Caco-2 (cell line): ENCODE results near the gene KLHDC7B. TPM values are rescaled to one million over a fixed set of nuclear protein-coding genes. Genes with fewer than 3 reads are reported as not detected.
"Not testable (repeated sequence)": the region's sequence is repeated elsewhere in the genome, so short reads cannot be mapped to it uniquely, and the experiment has no call there.

Experiments used
- BruUV-seq: library from RNA; stranded (reverse); fragments of 400-500 nt; replicated peaks from 2 replicates; lab custom pipeline; 2021; lab: Mats Ljungman, UMichigan
- CTCF ChIA-PET: fragments of 300-600 bp; sonication (Branson Sonifier 250); formaldehyde crosslinking; loops from one replicate; lab custom pipeline; 2022; ENCODE audit warnings: antibody characterized with exemption; lab: Charles Lee
- POLR2A ChIA-PET: fragments of 300-600 bp; sonication (Branson Sonifier 250); formaldehyde crosslinking; loops from one replicate; lab custom pipeline; 2022; ENCODE audit warnings: antibody characterized with exemption; lab: Charles Lee
- DNase-seq, 2 experiments: peaks; one replicate each; pipeline versions ENCODE4 v3.0.0 to v3.0.0-alpha.2; 2020 to 2022
- H3K27me3 ChIP-seq: replicated peaks from 2 replicates; pipeline ENCODE4 v1.6.0; 2011; ENCODE audit warnings: low read length; ENCODE audit not compliant: control insufficient read depth, insufficient read depth
- H3K36me3 ChIP-seq: 2 replicates; pipeline ENCODE4 v1.5.1; 2011; ENCODE audit warnings: low read length; ENCODE audit not compliant: control insufficient read depth, insufficient read depth
- H3K4me1 ChIP-seq: fragments of 250-450 bp; sonication (Bioruptor Pico); 2 replicates; pipeline ENCODE4 v1.5.1; 2020; ENCODE audit warnings: mild to moderate bottlenecking
- H3K4me3 ChIP-seq: 2 replicates; pipeline ENCODE4 v1.5.1; 2011; ENCODE audit warnings: low read depth, mild to moderate bottlenecking, control low read depth, low read length
- H3K9me3 ChIP-seq: fragments of 250-450 bp; sonication (Bioruptor Pico); 2 replicates; pipeline ENCODE4 v1.5.1; 2020; ENCODE audit warnings: mild to moderate bottlenecking, moderate library complexity
- H3K27ac Mint-ChIP-seq: one replicate; pipeline ENCODE4 v1.8.0; 2022; ENCODE audit warnings: mixed read lengths; ENCODE audit not compliant: unreplicated experiment
- H3K27me3 Mint-ChIP-seq: one replicate; pipeline ENCODE4 v1.8.0; 2022; ENCODE audit warnings: mixed read lengths; ENCODE audit not compliant: insufficient read depth, unreplicated experiment
- H3K36me3 Mint-ChIP-seq: one replicate; pipeline ENCODE4 v1.8.0; 2022; ENCODE audit warnings: mild to moderate bottlenecking, mixed read lengths; ENCODE audit not compliant: insufficient read depth, unreplicated experiment
- H3K4me1 Mint-ChIP-seq: one replicate; pipeline ENCODE4 v1.8.0; 2022; ENCODE audit warnings: low read depth, mixed read lengths; ENCODE audit not compliant: unreplicated experiment
- H3K4me3 Mint-ChIP-seq: one replicate; pipeline ENCODE4 v1.8.0; 2022; ENCODE audit warnings: mild to moderate bottlenecking, moderate library complexity, mixed read lengths; ENCODE audit not compliant: unreplicated experiment
- H3K9me3 Mint-ChIP-seq: one replicate; pipeline ENCODE4 v1.8.0; 2022; ENCODE audit warnings: mixed read lengths; ENCODE audit not compliant: unreplicated experiment
- intact Hi-C: fragments of 100-400 bp; cut with micrococcal nuclease; formaldehyde crosslinking; loops from one replicate; pipeline ENCODE4 v1.10.0; 2022; ENCODE audit not compliant: unreplicated experiment
- total RNA-seq: library from RNA; stranded (reverse); gene quantifications from 2 replicates; pipeline ENCODE4 v1.2.3, GENCODE V29; 2022
- TF ChIP-seq, protein P1 (sequence below), 2 experiments: fragments of 200-600 bp in 1 of 2; IDR thresholded peaks; 1 replicate in 1 of 2; 2 replicates in 1 of 2; pipeline versions ENCODE4 v1.5.1 to v1.8.0; 2011 to 2022; ENCODE audit warnings: antibody characterized with exemption in 1 of 2, control low read depth in 1 of 2, inconsistent platforms in 1 of 2, low read depth in 1 of 2, low read length in 1 of 2, mild to moderate bottlenecking in 1 of 2, moderate library complexity in 1 of 2; ENCODE audit not compliant: insufficient read depth in 1 of 2, severe bottlenecking in 1 of 2, unreplicated experiment in 1 of 2

The KLHDC7B gene
- total RNA-seq, 1 experiment from 2014 or later = 2.0 TPM

GRCh38 chr22:50532824-50533796, 12.6 kb upstream of the KLHDC7B start:
- H3K27ac Mint-ChIP-seq = peak overlapping the region; percentile 86
- TF ChIP-seq, protein P1, sequence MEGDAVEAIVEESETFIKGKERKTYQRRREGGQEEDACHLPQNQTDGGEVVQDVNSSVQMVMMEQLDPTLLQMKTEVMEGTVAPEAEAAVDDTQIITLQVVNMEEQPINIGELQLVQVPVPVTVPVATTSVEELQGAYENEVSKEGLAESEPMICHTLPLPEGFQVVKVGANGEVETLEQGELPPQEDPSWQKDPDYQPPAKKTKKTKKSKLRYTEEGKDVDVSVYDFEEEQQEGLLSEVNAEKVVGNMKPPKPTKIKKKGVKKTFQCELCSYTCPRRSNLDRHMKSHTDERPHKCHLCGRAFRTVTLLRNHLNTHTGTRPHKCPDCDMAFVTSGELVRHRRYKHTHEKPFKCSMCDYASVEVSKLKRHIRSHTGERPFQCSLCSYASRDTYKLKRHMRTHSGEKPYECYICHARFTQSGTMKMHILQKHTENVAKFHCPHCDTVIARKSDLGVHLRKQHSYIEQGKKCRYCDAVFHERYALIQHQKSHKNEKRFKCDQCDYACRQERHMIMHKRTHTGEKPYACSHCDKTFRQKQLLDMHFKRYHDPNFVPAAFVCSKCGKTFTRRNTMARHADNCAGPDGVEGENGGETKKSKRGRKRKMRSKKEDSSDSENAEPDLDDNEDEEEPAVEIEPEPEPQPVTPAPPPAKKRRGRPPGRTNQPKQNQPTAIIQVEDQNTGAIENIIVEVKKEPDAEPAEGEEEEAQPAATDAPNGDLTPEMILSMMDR (IDR thresholded peaks at IDR 0.05; ENCODE audit: insufficient read depth in 1 of 2, low read depth in 1 of 2, low read length in 1 of 2, severe bottlenecking in 1 of 2, unreplicated experiment in 1 of 2) = no peak
- intact Hi-C loops = loop anchor here (2.0 to 5.0 kb wide), 2 partner anchors 30 to 89 kb away; partner anchors contain the start of gene SYCE3
- peaks cover 28% of the 10 kb centered on the region for H3K36me3 Mint-ChIP-seq
- peak; percentile 45 to 62 for DNase-seq
- peaks cover 30% of the 10 kb centered on the region for H3K4me1 Mint-ChIP-seq
- peaks cover 29% of the 10 kb centered on the region for H3K4me1 ChIP-seq
- H3K4me3 Mint-ChIP-seq = peak overlapping the region; percentile 81
- H3K9me3 Mint-ChIP-seq = no peaks in the 10 kb centered on the region
- H3K36me3 ChIP-seq = no peaks in the 10 kb centered on the region
- no peaks in the 10 kb centered on the region for H3K27me3 ChIP-seq
- POLR2A ChIA-PET = interaction anchor here (1.2 kb wide), 1 partner anchor 30 kb away, joined by 4 read pairs; the partner anchor contains the start of gene SYCE3
- BruUV-seq = TSS peak; percentile 65
- CTCF ChIA-PET = interaction anchor here (0.6 kb wide), 1 partner anchor 30 kb away, joined by 4 read pairs; the partner anchor contains the start of gene SYCE3
- no peaks in the 10 kb centered on the region for H3K27me3 Mint-ChIP-seq
- no peak overlapping the region for H3K4me3 ChIP-seq
- no peaks in the 10 kb centered on the region for H3K9me3 ChIP-seq

GRCh38 chr22:50533856-50534711, 11.6 kb upstream of the KLHDC7B start:
- H3K36me3 Mint-ChIP-seq = peaks cover 28% of the 10 kb centered on the region
- H3K9me3 Mint-ChIP-seq, H3K27me3 Mint-ChIP-seq, CTCF ChIA-PET, BruUV-seq, H3K27me3 ChIP-seq, H3K4me3 ChIP-seq, H3K9me3 ChIP-seq, H3K36me3 ChIP-seq: not testable (repeated sequence)
- peak overlapping the region; percentile 86 for H3K27ac Mint-ChIP-seq
- intact Hi-C loops = loop anchor here (2.0 to 5.0 kb wide), 2 partner anchors 29 to 88 kb away; partner anchors contain the start of gene SYCE3
- POLR2A ChIA-PET = interaction anchor here (0.7 kb wide), 1 partner anchor 26 kb away, joined by 3 read pairs; the partner anchor contains the start of gene NCAPH2
- H3K4me1 Mint-ChIP-seq = peaks cover 32% of the 10 kb centered on the region
- peak overlapping the region; percentile 81 for H3K4me3 Mint-ChIP-seq
- DNase-seq = peak; percentile 38 to 49
- peaks cover 37% of the 10 kb centered on the region for H3K4me1 ChIP-seq

GRCh38 chr22:50535113-50535512, 10.6 kb upstream of the KLHDC7B start:
- H3K4me1 ChIP-seq = peaks cover 47% of the 10 kb centered on the region
- H3K4me1 Mint-ChIP-seq = peaks cover 32% of the 10 kb centered on the region
- CTCF ChIA-PET = no interaction called here
- H3K27ac Mint-ChIP-seq = no peak overlapping the region
- TF ChIP-seq, protein P1 (IDR thresholded peaks at IDR 0.05; ENCODE audit: insufficient read depth in 1 of 2, low read depth in 1 of 2, low read length in 1 of 2, severe bottlenecking in 1 of 2, unreplicated experiment in 1 of 2) = no peak
- H3K27me3 ChIP-seq = no peaks in the 10 kb centered on the region
- no peaks in the 10 kb centered on the region for H3K27me3 Mint-ChIP-seq
- no peaks in the 10 kb centered on the region for H3K36me3 ChIP-seq
- BruUV-seq = no TSS peak
- DNase-seq = no peak
- H3K4me3 ChIP-seq = no peak overlapping the region
- H3K9me3 ChIP-seq = no peaks in the 10 kb centered on the region
- H3K36me3 Mint-ChIP-seq = peaks cover 26% of the 10 kb centered on the region
- no peak overlapping the region for H3K4me3 Mint-ChIP-seq
- H3K9me3 Mint-ChIP-seq = no peaks in the 10 kb centered on the region
- intact Hi-C loops = no loop called here
- POLR2A ChIA-PET = no interaction called here
